Measurements from ENCODE around the gene VSTM5.

DNA sequence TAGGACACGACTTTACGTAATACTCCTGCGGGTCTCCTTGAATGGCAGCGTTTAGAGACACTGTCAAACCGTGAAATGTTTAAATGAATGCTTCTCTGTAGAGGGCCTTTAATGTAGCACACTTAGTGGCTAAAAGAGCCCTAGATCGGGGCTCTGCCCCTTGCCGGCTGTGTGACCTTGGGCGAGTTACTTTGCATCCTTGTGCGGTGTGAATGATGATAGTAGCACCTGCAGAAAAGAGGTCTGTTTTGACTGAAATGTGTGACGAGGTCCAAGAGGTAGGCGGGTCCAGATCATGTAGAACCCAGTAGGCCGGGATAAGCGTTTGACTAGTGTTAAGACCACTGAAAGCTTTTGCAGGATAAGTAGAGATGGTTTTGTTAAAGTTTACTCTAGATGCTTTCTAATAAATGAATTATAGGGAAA, 65.5 kb downstream of the VSTM5 start:
- TF ChIP-seq PPARA (CRISPR knock-in tag; IDR thresholded peaks at IDR 0.05; ENCODE audit: borderline replicate concordance): no peak
- TF ChIP-seq RARB (CRISPR knock-in tag; IDR thresholded peaks at IDR 0.05): no peak
- TF ChIP-seq SNAI2 (CRISPR knock-in tag; IDR thresholded peaks at IDR 0.05): no peak
- no peak for TF ChIP-seq ARNTL (CRISPR knock-in tag; IDR thresholded peaks at IDR 0.05; ENCODE audit: borderline replicate concordance, low read depth)
- TF ChIP-seq ISL1 (CRISPR knock-in tag; IDR thresholded peaks at IDR 0.05): no peak
- TF ChIP-seq, protein P1, sequence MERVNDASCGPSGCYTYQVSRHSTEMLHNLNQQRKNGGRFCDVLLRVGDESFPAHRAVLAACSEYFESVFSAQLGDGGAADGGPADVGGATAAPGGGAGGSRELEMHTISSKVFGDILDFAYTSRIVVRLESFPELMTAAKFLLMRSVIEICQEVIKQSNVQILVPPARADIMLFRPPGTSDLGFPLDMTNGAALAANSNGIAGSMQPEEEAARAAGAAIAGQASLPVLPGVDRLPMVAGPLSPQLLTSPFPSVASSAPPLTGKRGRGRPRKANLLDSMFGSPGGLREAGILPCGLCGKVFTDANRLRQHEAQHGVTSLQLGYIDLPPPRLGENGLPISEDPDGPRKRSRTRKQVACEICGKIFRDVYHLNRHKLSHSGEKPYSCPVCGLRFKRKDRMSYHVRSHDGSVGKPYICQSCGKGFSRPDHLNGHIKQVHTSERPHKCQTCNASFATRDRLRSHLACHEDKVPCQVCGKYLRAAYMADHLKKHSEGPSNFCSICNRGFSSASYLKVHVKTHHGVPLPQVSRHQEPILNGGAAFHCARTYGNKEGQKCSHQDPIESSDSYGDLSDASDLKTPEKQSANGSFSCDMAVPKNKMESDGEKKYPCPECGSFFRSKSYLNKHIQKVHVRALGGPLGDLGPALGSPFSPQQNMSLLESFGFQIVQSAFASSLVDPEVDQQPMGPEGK (CRISPR knock-in tag; IDR thresholded peaks at IDR 0.05; ENCODE audit: borderline replicate concordance): no peak
- TF ChIP-seq, protein P2, sequence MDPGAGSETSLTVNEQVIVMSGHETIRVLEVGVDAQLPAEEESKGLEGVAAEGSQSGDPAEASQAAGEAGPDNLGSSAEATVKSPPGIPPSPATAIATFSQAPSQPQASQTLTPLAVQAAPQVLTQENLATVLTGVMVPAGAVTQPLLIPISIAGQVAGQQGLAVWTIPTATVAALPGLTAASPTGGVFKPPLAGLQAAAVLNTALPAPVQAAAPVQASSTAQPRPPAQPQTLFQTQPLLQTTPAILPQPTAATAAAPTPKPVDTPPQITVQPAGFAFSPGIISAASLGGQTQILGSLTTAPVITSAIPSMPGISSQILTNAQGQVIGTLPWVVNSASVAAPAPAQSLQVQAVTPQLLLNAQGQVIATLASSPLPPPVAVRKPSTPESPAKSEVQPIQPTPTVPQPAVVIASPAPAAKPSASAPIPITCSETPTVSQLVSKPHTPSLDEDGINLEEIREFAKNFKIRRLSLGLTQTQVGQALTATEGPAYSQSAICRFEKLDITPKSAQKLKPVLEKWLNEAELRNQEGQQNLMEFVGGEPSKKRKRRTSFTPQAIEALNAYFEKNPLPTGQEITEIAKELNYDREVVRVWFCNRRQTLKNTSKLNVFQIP (CRISPR knock-in tag; IDR thresholded peaks at IDR 0.05; ENCODE audit: borderline replicate concordance, low read depth): no peak
- TF ChIP-seq ZNF565 (CRISPR knock-in tag; conservative IDR thresholded peaks at IDR 0.05; ENCODE audit: low read depth): no peak
- TF ChIP-seq ESRRG (CRISPR knock-in tag; IDR thresholded peaks at IDR 0.05): no peak
- TF ChIP-seq ZNF70 (CRISPR knock-in tag; IDR thresholded peaks at IDR 0.05): no peak
- TF ChIP-seq ZFP3 (CRISPR knock-in tag; IDR thresholded peaks at IDR 0.05): no peak
- TF ChIP-seq ZFP30 (CRISPR knock-in tag; IDR thresholded peaks at IDR 0.05): no peak
- TF ChIP-seq, protein P3, sequence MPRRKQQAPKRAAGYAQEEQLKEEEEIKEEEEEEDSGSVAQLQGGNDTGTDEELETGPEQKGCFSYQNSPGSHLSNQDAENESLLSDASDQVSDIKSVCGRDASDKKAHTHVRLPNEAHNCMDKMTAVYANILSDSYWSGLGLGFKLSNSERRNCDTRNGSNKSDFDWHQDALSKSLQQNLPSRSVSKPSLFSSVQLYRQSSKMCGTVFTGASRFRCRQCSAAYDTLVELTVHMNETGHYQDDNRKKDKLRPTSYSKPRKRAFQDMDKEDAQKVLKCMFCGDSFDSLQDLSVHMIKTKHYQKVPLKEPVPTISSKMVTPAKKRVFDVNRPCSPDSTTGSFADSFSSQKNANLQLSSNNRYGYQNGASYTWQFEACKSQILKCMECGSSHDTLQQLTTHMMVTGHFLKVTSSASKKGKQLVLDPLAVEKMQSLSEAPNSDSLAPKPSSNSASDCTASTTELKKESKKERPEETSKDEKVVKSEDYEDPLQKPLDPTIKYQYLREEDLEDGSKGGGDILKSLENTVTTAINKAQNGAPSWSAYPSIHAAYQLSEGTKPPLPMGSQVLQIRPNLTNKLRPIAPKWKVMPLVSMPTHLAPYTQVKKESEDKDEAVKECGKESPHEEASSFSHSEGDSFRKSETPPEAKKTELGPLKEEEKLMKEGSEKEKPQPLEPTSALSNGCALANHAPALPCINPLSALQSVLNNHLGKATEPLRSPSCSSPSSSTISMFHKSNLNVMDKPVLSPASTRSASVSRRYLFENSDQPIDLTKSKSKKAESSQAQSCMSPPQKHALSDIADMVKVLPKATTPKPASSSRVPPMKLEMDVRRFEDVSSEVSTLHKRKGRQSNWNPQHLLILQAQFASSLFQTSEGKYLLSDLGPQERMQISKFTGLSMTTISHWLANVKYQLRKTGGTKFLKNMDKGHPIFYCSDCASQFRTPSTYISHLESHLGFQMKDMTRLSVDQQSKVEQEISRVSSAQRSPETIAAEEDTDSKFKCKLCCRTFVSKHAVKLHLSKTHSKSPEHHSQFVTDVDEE (CRISPR knock-in tag; IDR thresholded peaks at IDR 0.05): no peak

Data from SK-N-SH treated with all-trans-retinoic acid at 6 μM for 48 hours (cell line).